T follicular helper cell (primary cell): Measurements from ENCODE around the gene PKIB.
"Not testable (repeated sequence)": the region's sequence is repeated elsewhere in the genome, so short reads cannot be mapped to it uniquely, and the experiment has no call there.

Source experiments
- DNase-seq: peaks from one replicate; pipeline ENCODE4 v3.0.0-alpha.2; 2020; ENCODE audit warnings: low read depth

Gene PKIB

DNA sequence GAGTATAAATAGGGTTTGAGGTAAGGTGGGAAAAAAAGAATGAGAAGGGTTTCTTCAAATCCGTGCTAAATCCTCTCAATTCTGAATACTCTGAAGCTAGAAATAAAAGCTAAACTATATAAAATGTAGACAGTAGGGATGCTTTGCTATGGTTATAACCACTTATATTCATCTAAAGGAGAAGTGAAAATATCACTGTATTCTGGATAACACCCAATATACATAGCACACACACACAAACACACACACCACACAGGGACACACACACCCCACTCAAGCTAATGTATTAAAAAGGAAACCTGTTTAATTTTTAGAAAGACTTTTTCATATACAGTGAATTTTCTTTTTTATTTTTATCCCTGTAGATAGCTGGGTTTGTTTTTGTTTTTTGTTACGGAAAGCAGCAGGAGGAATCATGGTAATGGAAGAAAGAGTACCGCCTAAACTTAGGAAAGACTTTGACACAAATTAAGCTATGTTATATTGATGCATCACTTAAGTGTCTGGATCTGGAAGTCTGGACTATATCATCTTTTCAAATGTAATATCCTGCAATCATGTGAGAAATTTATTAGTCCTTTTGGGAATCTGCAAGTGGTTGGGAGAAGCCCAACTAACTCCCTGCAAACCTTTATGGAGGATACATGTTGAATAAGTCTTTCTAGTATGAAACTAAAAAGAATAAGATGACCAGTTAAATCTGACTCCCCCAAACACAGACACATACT lies 100.9 kb downstream of the PKIB start:
- no peak for DNase-seq

DNA sequence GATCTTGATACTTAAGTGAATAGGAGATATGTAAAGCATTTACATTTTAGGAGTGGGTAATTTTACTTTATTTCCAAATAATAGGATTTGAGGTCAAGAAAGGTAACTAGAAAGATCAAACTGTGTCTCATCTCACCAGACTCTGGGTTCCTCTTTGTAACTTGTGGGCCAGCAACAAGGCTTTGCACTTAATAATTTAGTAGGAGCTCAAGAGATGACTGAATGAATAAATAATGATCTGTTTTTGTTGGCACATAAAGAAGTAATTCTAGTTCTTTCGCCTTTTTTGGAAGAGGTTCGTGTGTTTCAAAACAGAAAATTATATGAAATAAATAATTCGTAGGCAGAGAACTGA lies 101.9 kb downstream of the PKIB start:
- DNase-seq: no peak

DNA sequence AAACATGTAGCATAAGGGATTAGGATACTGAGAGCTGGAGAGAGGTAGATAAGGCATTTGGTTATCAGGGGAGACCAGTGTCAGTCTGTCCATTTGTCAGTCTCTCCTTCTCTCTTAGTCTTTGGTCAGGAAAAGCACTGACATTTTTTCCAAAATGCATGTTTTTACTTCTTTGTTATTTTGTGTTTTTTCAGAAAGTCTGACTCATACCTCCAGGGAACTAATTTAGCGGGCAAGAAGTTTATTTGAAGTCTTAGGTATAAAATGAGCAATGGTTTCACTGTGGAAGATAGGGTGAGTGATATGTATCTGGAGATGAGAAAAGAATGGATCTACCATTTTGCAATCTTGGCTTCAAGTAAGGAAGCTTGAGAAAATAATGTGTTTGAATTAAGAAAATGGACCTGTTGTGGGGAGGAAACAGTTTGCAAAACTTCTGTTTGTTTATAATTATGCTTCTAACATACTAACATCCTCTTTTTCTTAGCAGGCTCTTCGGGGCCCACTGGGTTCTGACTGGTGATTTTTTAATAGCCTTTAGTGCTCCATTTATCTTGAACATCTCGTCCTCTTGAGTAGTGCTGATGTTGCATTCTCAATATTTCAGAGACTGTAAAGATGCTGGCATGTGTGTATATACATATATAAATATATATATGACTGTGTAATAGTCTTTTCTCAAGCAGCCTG lies 102.4 kb downstream of the PKIB start:
- DNase-seq: no peak

DNA sequence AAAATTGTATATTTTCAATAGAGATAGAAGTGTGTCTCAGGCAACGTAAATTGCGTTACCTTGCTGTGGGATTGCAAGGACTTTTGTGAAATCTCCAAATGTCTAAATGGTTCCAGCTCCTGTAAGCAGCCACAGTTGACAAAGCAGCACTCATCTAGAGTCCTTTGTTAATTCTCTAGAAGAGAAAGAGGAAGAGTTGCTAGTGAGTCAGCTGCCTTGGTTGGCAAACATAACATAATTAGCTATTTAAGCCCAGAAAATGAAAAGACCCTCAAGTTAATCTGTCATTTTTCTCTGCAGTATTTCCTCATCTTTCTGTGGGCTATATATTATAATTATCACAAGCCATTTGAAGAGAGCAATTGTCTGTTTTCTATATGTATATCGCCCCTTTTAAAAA lies 102.9 kb downstream of the PKIB start:
- no peak for DNase-seq

DNA sequence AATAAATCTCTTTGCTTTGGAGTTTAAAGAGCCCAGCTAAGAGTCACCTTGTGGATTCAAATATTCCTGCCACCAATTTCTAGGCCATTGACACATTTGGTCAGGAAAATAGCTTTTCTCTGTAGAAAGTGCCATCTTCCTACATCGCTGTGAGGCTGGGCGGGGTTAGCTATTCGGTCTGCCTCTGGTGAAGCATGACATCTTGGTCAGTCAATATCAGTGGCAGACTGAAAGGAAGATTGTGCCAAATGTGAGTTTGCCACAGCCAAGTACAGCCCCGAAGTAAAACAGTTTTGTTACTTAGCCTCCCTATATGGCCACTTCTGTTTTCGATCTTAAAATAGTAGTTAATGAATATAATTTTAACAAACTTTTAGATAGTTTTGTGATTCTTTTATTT lies 103.9 kb downstream of the PKIB start:
- no peak for DNase-seq

DNA sequence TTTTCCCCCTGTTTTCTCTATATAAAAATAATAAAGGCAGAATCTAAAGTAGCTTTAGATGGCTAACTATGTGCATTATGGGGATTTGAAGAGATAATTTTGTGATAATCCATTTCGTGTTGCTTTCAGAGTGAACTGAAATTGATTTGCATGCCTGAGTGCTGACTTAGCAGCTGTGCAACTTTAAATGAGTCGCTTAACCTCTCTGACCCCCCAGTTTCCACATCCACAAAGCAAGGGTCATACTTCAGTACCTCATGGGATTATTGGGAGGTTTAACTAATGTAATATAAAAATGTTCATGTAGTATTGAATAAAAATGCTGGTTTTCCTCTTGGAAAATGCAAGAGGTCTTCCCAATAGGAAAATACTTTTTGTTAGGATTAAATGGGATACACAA lies 105.5 kb downstream of the PKIB start:
- no peak for DNase-seq

DNA sequence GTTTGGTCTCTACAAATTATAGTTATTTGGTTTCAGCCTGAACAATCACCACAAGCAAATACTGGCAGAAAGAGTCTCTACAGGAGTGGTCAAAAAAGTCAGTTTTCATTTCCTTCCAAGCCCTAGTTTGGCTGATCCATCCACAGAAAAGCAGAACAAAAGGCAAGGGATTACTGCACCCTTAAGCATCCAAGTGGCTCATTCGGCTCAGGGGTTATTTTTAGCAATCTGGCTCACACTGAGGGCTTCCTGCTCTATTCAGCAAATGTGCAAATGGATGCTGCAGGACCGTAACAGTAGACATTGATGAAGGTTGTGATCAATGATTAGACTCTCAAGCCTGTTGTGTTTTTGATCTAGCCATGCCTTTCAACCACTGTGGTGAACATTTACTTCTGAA lies 107.1 kb downstream of the PKIB start:
- DNase-seq: no peak

DNA sequence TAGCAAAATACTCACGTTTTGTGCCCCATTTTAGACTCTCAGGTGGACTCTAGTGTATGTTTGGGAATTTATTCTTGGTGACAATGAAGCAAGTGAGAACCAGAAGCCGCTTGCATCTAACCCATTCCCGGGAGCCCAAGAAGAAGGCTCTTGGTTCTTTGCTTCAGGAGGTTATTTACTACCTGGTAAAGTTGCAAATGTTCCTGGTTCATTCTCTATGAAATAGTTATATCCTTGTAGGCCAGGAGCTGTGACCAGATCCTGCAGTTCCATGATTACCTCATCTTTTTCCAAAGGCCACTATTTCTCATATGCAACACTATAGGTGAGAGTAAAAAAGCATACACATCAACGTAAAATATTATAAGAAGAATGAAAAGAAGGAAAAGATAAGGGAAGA lies 108.4 kb downstream of the PKIB start:
- DNase-seq: no peak

DNA sequence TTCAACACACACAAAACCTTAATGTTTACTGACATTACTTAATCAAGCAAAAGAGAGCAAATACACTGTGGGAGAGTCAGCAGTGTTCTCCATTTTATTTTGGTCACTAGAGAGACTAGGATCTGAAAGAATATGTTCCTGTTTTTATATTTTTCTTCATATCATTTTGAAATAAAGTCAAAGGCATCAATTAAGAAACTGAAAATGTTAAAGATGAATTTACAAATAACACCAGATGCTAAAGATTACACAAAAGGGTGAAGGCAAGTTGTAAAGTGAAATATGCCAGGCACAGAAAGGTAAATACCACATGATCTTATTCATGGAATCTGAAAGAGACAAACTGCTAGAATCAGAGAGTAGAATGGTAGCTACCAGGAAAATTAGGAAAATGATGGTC lies 109.0 kb downstream of the PKIB start:
- DNase-seq: no peak

DNA sequence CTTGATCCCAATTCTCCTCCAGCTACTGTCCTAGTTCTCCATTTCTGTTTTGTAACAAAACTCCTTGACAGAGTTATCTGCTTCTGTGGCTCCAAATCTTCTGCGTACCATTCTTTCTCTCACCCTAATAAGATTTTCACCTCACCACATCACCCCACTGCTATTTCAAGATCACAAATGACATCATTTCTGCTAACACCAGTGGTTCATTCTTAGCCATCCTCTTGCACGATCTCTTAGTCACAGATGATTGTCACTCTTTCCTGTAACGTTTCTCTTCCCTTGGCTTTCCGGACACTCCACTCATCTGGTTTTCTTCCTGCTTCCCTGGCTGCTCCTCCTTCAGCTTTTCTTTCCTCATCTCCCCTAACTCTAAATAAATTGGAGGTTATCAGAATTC lies 112.5 kb downstream of the PKIB start:
- DNase-seq: no peak

DNA sequence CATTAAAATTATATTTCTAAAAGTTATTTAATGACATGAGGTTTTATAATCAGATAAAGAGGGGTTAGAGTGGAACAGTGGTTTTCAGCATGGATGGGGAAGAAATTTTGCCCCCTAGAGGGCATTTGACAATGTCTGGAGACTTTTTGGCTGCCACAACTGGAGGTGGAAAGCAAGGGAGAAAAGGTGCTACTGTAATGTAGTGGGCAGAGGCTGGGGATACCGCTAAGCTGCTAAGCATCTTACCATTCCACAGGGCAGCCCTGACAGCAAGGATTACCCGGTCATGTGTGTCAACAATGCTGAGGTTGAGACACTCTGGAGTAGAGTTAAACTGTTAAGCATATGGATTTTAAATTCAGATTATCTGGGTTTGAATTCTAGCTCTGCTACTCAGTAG lies 116.4 kb downstream of the PKIB start:
- no peak for DNase-seq

DNA sequence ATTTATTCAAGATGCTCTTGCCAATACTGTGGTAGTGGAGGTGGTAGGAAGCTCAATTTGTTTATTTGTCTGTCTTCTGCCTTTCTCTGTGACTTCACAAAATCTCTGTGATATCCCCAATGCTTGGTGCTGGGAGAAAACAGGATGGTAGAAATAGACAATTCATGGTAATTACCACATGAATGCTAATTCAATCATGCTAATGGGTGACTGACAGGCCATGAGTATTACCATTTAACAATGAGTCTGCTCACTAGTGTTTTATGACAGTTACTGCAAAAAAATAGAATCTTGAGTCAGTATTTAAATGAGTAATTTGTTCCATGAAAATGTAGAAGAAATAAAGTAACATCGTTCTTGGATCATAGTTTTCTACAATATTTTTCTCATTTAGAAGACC lies 117.0 kb downstream of the PKIB start:
- no peak for DNase-seq

DNA sequence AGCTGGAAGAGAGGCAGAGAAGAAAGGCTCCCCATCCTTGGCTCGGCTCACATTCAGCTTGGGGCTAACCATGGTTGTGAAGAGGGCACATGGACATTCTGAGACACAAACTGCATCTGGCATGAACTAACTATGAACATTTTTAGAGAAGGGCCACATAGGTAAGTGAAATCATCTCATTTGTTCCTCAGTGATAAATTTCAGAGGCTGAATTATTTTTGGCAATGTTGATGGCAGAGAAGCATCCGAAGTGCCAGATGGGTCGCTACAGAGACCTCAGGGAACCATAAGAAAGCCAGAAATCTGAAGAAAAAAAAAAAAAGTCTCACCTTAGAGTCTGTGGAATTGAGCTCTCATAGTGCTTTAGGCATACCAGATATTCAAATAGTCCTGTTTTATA lies 120.1 kb downstream of the PKIB start:
- DNase-seq: no peak

DNA sequence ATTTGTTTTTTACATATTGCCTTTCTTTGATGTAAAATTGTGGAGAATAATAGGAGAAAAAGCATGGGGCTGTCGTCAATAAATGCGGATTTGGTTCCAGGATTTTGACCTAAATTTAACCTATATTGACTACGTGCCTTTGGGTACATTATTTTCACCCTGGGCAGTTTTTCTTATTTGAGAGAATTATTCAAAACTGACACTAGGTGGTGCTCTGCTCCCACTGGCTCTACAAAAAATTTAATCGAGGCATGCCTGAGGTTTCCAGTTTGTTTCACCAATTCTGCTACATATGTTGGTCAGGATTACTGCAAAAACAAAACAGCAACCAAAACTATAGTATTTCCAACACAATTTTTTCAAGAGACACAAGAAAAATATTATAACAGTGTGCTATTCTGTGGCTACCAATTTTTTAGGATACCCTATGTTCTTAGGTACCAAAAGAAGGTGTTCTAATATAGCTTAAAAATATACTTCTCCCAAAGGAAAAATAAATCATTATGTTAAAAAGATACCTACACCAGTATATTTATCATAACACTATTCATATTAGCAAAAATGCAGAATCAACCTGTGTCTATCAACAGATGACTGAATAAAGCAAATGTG lies 120.7 kb downstream of the PKIB start:
- DNase-seq: no peak

DNA sequence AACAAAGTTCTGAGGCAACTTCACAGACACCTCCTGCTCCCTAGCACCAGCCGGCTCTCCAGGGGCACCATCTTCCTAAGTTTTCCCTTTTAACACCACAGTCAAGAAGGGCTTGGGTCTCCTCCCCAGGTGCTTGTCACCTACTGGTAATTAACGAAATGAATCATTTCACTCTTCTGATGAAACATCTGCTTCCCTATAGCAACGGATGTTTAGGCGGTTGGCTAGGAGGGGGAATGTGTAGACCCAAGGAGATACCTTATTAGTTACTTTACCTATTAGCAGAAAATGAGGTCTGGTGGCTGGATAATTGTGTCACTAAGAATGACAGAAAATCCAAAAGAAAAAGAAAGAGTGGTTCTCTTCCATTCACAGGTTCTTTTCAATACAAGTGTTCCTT lies 123.1 kb downstream of the PKIB start:
- DNase-seq: no peak

DNA sequence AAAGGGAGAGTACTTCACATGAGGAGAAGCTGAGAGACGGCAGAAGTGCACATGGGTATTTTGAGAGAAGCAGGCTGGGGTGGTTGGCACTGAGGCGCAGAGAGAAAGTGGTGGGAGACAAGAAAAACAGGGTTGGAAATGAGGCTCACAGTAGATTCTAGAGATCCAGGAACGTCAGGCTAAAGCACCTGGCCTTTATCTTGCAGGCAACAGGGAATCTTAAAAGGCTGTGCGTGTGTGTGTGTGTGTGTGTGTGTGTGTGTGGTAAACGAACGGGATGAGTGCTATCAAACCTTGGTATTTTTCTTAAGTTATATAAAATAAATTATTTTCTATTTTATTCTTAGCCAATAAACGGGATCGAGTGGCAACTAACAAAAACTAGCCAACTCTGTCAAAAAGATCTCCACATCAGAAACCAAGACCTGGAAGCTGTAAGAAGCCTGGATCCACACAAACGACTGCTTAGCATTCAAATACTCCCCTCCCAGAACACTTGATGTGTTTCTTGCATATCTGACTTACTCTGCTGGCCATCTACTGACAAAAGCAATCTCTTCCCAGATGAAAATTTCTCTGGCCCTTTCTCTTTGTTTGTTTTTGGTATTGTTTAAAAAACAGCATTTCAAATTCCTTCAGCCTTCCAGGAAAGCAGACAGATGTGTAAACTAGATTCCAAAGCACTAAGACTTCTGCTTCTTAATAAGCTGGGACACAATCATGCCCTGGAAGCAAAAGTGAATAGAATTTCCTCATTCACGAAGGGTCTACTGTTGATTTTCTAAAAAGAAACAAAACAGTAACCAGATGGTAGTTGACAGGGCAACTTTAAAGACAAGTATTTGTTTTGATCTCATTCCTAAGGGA lies 124.6 kb downstream of the PKIB start:
- DNase-seq: no peak

DNA sequence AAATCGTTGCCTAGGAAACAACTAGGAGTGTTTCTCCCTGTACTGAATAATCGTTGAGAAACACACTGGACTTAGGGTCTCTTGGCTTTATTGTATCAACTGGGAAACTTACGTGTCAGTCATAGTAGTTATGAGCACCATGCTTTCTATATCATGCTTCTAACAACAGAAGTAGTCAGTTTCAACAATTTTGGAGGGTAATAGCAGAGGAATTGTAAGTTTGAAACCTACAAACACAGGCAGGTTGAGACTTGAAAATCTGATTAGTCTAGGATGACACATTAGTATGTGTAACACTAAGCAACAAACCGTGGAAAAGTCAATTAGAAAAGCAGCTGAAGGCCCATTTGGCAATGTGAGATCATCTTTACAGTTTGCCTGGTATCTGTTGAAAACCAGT lies 125.4 kb downstream of the PKIB start:
- no peak for DNase-seq

DNA sequence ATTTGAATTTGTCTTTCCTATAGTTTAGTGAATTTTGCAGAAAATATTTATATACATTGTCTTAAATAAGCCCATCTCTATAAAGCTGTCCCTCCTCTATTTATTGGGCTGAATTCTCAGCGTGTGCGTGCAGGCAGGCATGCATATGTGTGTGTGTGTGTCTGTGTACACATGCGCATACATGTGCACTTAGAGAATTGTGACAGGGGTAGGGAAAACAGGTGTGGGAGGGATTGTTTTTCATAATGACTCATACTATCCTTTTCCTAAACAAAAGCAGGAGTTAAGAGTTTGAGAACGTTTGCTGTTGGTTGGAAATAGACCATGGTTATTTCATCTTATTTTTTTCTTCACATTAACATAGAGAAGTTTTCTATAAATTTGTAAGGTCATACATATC lies 126.0 kb downstream of the PKIB start:
- DNase-seq: no peak

DNA sequence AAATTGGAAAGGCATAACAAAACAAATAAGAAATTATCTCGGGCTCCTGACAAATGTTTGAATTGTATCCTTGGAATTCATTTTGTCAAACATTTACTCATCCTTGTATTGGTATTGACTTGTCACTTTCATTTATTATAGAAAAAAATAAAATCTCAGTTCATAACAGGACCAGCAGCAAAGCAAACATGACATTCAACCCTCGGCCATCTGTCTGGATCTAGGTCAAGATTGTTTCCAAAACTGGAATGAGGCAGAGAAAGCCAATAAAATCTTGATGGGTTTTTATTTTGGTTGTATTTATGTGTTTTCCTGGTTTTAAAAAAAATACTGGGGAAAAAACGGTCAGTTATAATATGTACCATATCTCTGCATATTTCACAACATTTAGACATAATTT lies 126.4 kb downstream of the PKIB start:
- no peak for DNase-seq

DNA sequence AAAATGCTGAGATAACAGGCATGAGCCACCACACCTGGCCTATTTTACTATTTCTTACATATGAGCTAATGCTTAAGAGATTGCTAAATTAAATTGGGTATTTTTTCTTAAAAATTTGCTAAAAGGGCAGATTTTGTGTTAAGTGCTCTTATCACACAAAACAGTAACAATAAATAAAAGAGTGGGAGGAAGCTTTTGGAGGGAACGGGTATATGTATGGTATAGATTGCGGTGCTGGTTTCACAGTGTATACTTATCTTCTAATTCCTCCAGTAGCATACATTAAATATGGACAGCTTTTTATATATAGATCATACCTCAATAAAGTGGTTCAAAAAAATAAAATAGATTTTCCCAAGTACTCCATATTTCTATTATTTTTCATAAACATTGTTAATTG lies 129.9 kb downstream of the PKIB start:
- no peak for DNase-seq

DNA sequence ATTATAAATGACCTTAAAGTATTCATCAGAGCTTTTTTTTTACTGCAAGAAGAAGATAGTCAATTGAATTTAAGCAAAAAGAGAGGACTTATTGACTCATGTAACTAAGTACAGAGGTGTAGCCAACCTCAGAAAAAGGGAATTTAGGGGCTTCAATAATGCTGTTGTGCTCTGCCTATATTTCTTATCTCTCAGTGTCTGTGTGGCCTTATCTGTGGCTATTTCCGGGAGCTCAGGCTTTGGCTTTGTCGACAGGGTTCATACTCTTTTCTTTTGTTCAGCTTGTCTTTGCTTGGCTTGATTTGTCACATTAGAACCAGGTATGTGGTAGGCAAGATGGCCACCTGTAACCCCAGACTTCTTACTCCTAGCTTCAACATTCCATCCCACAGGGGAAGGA lies 130.7 kb downstream of the PKIB start:
- DNase-seq: no peak

DNA sequence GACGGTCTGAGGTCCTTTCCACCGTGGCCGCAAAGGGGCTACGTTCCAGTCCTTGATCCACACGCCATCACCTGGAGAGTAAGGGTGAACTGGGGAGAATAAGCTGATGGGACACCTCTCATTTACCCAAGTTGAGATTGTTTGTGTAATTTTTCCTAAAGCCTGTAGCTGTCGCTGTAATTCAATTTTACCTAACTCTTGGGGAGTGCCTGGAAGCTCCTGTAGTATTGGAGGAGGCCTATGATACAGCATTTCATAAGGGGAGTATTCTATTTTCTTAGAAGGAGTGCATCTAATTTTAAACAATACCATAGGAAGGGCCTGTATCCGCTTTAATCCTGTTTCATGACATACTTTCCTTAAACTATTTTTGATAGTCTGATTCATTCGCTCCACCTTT lies 134.0 kb downstream of the PKIB start:
- not testable (repeated sequence) for DNase-seq

DNA sequence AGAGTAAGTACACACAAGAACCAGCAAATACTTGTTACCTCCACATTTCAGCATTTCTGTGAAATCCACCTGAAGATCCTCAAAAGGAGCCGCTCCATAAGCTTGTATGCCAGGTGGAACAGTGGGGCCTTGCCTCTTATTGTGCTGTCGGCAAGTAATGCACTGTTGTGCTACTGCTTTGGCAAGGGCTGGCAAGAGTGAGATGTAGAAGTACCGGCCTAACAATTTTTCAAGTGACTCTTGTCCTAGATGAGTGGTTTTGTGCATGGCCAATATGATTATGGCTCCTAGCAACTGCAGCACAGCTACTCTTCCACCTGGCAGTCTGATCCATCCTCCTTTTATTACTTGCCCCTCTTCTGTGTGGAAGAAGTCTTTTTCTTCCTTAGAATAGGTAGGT lies 134.7 kb downstream of the PKIB start:
- not testable (repeated sequence) for DNase-seq
